Measurements from ENCODE around the gene TTC21A. TPM values are rescaled to one million over a fixed set of nuclear protein-coding genes. Genes with fewer than 3 reads are reported as not detected.

Gene TTC21A
- total and polyA plus RNA-seq, 7 donors: 0.60 to 7.1 (median 4.3) TPM

GRCh38 chr3:39118079-39118478 lies 10.6 kb downstream of the TTC21A start:
- H3K4me1 ChIP-seq: no peaks in the 10 kb centered on the region
- no peaks in the 10 kb centered on the region for H3K9me3 ChIP-seq
- H3K27me3 ChIP-seq: no peaks in the 10 kb centered on the region
- intact Hi-C loops (cut with DNase I): no loop called here
- peaks cover 0 to 8% (median 0%) of the 10 kb centered on the region in 4 donors for H3K36me3 ChIP-seq
- WGBS, 2 donors: 73 to 83% methylated on average over 3 of the region's 3 CpGs
- TF ChIP-seq EP300 (IDR thresholded peaks at IDR 0.05) (no peak), POLR2A (IDR thresholded peaks at IDR 0.05) (no peak), CTCF (IDR thresholded peaks at IDR 0.05) (no peak), POLR2AphosphoS5 (IDR thresholded peaks at IDR 0.05) (no peak)
- DNase-seq: no peak
- no peak overlapping the region for H3K4me3 ChIP-seq
- no peak overlapping the region for H3K27ac ChIP-seq

- Histone ChIP-seq H3K4me3 (no peak overlapping the region), H3K27me3 (no peaks in the 10 kb centered on the region), H3K27ac (no peak overlapping the region), H3K36me3 (peaks cover 0 to 5% (median 0%) of the 10 kb centered on the region in 4 donors), H3K4me1 (no peaks in the 10 kb centered on the region), H3K9me3 (no peaks in the 10 kb centered on the region)
- intact Hi-C loops (cut with DNase I): no loop called here
- WGBS, 2 donors: 83 to 93% methylated on average over 5 of the region's 5 CpGs
- peak; percentile 30 for DNase-seq
- TF ChIP-seq POLR2A (IDR thresholded peaks at IDR 0.05): no peak
Observed at GRCh38 chr3:39118931-39119660, 11.6 kb downstream of the TTC21A start.

GRCh38 chr3:39121621-39122020 lies 14.1 kb downstream of the TTC21A start:
- DNase-seq: no peak
- H3K36me3 ChIP-seq: peaks cover 0 to 5% (median 0%) of the 10 kb centered on the region in 4 donors
- no peaks in the 10 kb centered on the region for H3K27me3 ChIP-seq
- TF ChIP-seq POLR2A (IDR thresholded peaks at IDR 0.05): no peak
- no peak for TF ChIP-seq EP300 (IDR thresholded peaks at IDR 0.05)
- no peak for TF ChIP-seq POLR2AphosphoS5 (IDR thresholded peaks at IDR 0.05)
- TF ChIP-seq CTCF (IDR thresholded peaks at IDR 0.05): no peak
- no peak overlapping the region for H3K27ac ChIP-seq
- H3K4me3 ChIP-seq: no peak overlapping the region
- H3K9me3 ChIP-seq: no peaks in the 10 kb centered on the region
- intact Hi-C loops (cut with DNase I): no loop called here
- 78 to 95% methylated on average over 2 of the region's 2 CpGs for WGBS, 2 donors
- peaks cover 0 to 12% (median 10%) of the 10 kb centered on the region in 4 donors for H3K4me1 ChIP-seq

GRCh38 chr3:39122813-39123212 lies 15.3 kb downstream of the TTC21A start:
- H3K36me3 ChIP-seq: peaks cover 0 to 5% (median 0%) of the 10 kb centered on the region in 4 donors
- no peaks in the 10 kb centered on the region for H3K27me3 ChIP-seq
- intact Hi-C loops (cut with DNase I): no loop called here
- TF ChIP-seq POLR2AphosphoS5 (IDR thresholded peaks at IDR 0.05) (no peak), POLR2A (IDR thresholded peaks at IDR 0.05) (no peak), EP300 (IDR thresholded peaks at IDR 0.05) (no peak), CTCF (IDR thresholded peaks at IDR 0.05) (no peak)
- H3K4me3 ChIP-seq: no peak overlapping the region
- 80 to 95% methylated on average over 1 of the region's 1 CpG for WGBS, 2 donors
- H3K4me1 ChIP-seq: peaks cover 0 to 14% (median 10%) of the 10 kb centered on the region in 4 donors
- no peak overlapping the region for H3K27ac ChIP-seq
- DNase-seq: no peak
- H3K9me3 ChIP-seq: no peaks in the 10 kb centered on the region

- TF ChIP-seq POLR2A (IDR thresholded peaks at IDR 0.05): no peak
- TF ChIP-seq CTCF (IDR thresholded peaks at IDR 0.05): peak in 2 of 4 experiments; percentile 23 to 35
- TF ChIP-seq EP300 (IDR thresholded peaks at IDR 0.05): no peak
- no peak for TF ChIP-seq POLR2AphosphoS5 (IDR thresholded peaks at IDR 0.05)
- intact Hi-C loops (cut with DNase I): loop anchor here (5.0 kb wide), 1 partner anchor 67 kb away; the partner anchor contains the start of gene XIRP1
- 50 to 73% methylated on average over 5 of the region's 5 CpGs for WGBS, 2 donors
- H3K4me1 ChIP-seq: peaks cover 0 to 14% (median 10%) of the 10 kb centered on the region in 4 donors
- peak; percentile 64 for DNase-seq
- no peaks in the 10 kb centered on the region for H3K9me3 ChIP-seq
- H3K4me3 ChIP-seq: no peak overlapping the region
- peak overlapping the region; percentile 18 to 65 (median 28) for H3K27ac ChIP-seq
- no peaks in the 10 kb centered on the region for H3K27me3 ChIP-seq
- H3K36me3 ChIP-seq: no peaks in the 10 kb centered on the region
Observed at GRCh38 chr3:39124876-39125840, 17.7 kb downstream of the TTC21A start.

Measured in sigmoid colon (tissue), 7 donors.